HEK293 (cell line): ENCODE measurements around the gene SRR.

Experiments used
- SETDB1 ChIP-seq: IDR thresholded peaks from one replicate; pipeline ENCODE4 v1.6.1; 2017; ENCODE audit warnings: mild to moderate bottlenecking, low read length, moderate library complexity, mixed read lengths; ENCODE audit not compliant: insufficient read length
- SP2 ChIP-seq: fragments of 450-650 bp; formaldehyde crosslinking; IDR thresholded peaks from 2 replicates; pipeline ENCODE4 v1.5.1; 2016; ENCODE audit warnings: missing biosample characterization, missing genetic modification characterization
- TCF7L2 ChIP-seq: IDR thresholded peaks from 2 replicates; pipeline ENCODE4 v1.6.1; 2011; ENCODE audit warnings: low read depth, mild to moderate bottlenecking, inconsistent platforms, low read length, moderate library complexity, borderline replicate concordance
- ZBTB1 ChIP-seq: fragments of 450-650 bp; formaldehyde crosslinking; IDR thresholded peaks from 2 replicates; pipeline ENCODE4 v1.5.1; 2016; ENCODE audit warnings: missing biosample characterization, missing genetic modification characterization
- ZNF24 ChIP-seq: fragments of 450-650 bp; formaldehyde crosslinking; IDR thresholded peaks from 2 replicates; pipeline ENCODE4 v1.5.1; 2016; ENCODE audit warnings: missing biosample characterization, missing genetic modification characterization
- ZNF510 ChIP-seq: fragments of 450-650 bp; formaldehyde crosslinking; IDR thresholded peaks from 2 replicates; pipeline ENCODE4 v1.5.1; 2018; ENCODE audit warnings: mild to moderate bottlenecking, missing genetic modification characterization, missing biosample characterization; ENCODE audit not compliant: insufficient replicate concordance
- TF ChIP-seq, protein P1 (sequence below): fragments of 450-650 bp; formaldehyde crosslinking; IDR thresholded peaks from 2 replicates; pipeline ENCODE4 v1.5.1; 2016; ENCODE audit warnings: missing biosample characterization, missing genetic modification characterization
- TF ChIP-seq, protein P2 (sequence below): fragments of 450-650 bp; formaldehyde crosslinking; IDR thresholded peaks from 2 replicates; pipeline ENCODE4 v1.5.1; 2016; ENCODE audit warnings: missing biosample characterization, missing genetic modification characterization, low read depth
- TF ChIP-seq, protein P3 (sequence below): fragments of 450-650 bp; formaldehyde crosslinking; IDR thresholded peaks from 2 replicates; pipeline ENCODE4 v1.5.1; 2016; ENCODE audit warnings: missing biosample characterization, missing genetic modification characterization
- TF ChIP-seq, protein P4 (sequence below): fragments of 450-650 bp; formaldehyde crosslinking; IDR thresholded peaks from 2 replicates; pipeline ENCODE4 v1.5.1; 2017; ENCODE audit warnings: missing biosample characterization, mild to moderate bottlenecking, missing genetic modification characterization, moderate library complexity
- TF ChIP-seq, protein P5 (sequence below): fragments of 450-650 bp; formaldehyde crosslinking; IDR thresholded peaks from 2 replicates; pipeline ENCODE4 v1.5.1; 2016; ENCODE audit warnings: missing biosample characterization, missing genetic modification characterization
- TF ChIP-seq, protein P6 (sequence below): fragments of 450-650 bp; IDR thresholded peaks from 2 replicates; pipeline ENCODE4 v1.5.1; 2018; ENCODE audit warnings: missing biosample characterization, missing genetic modification characterization
- TF ChIP-seq, protein P7 (sequence below): IDR thresholded peaks from 2 replicates; pipeline ENCODE4 v1.6.1; 2011; ENCODE audit warnings: mild to moderate bottlenecking, low read depth, low read length, borderline replicate concordance

DNA sequence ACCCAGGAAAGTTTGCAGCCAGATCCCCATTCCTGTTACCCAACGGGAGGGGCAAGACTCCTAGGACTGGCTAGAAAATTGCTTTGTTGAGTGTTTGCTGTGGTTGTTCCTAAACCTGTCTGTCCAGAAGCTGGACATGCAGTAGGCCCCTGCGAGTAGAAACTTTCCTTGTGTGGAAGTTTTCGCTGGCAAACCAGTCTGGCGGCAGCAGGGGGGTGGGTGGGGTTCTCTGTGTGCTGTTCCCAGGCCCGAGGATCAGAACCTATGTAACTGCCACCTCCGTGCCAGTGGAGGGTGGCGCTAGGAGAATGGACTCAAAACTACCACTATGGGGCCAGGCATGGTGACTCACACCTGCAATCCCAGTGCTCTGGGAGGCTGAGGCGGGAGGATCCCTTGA is 42.7 kb downstream of the SRR start:
- TF ChIP-seq, protein P1, sequence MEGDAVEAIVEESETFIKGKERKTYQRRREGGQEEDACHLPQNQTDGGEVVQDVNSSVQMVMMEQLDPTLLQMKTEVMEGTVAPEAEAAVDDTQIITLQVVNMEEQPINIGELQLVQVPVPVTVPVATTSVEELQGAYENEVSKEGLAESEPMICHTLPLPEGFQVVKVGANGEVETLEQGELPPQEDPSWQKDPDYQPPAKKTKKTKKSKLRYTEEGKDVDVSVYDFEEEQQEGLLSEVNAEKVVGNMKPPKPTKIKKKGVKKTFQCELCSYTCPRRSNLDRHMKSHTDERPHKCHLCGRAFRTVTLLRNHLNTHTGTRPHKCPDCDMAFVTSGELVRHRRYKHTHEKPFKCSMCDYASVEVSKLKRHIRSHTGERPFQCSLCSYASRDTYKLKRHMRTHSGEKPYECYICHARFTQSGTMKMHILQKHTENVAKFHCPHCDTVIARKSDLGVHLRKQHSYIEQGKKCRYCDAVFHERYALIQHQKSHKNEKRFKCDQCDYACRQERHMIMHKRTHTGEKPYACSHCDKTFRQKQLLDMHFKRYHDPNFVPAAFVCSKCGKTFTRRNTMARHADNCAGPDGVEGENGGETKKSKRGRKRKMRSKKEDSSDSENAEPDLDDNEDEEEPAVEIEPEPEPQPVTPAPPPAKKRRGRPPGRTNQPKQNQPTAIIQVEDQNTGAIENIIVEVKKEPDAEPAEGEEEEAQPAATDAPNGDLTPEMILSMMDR (tag by site-specific recombination) = no peak
- no peak for TF ChIP-seq TCF7L2
- TF ChIP-seq, protein P2, sequence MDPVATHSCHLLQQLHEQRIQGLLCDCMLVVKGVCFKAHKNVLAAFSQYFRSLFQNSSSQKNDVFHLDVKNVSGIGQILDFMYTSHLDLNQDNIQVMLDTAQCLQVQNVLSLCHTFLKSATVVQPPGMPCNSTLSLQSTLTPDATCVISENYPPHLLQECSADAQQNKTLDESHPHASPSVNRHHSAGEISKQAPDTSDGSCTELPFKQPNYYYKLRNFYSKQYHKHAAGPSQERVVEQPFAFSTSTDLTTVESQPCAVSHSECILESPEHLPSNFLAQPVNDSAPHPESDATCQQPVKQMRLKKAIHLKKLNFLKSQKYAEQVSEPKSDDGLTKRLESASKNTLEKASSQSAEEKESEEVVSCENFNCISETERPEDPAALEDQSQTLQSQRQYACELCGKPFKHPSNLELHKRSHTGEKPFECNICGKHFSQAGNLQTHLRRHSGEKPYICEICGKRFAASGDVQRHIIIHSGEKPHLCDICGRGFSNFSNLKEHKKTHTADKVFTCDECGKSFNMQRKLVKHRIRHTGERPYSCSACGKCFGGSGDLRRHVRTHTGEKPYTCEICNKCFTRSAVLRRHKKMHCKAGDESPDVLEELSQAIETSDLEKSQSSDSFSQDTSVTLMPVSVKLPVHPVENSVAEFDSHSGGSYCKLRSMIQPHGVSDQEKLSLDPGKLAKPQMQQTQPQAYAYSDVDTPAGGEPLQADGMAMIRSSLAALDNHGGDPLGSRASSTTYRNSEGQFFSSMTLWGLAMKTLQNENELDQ = no peak
- no peak for TF ChIP-seq ZBTB1 (tag by site-specific recombination)
- no peak for TF ChIP-seq SP2
- TF ChIP-seq, protein P3, sequence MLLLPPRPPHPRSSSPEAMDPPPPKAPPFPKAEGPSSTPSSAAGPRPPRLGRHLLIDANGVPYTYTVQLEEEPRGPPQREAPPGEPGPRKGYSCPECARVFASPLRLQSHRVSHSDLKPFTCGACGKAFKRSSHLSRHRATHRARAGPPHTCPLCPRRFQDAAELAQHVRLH (tag by site-specific recombination) = no peak
- no peak for TF ChIP-seq ZNF510 (tag by site-specific recombination)
- TF ChIP-seq ZNF24 (tag by site-specific recombination) = no peak
- TF ChIP-seq, protein P4, sequence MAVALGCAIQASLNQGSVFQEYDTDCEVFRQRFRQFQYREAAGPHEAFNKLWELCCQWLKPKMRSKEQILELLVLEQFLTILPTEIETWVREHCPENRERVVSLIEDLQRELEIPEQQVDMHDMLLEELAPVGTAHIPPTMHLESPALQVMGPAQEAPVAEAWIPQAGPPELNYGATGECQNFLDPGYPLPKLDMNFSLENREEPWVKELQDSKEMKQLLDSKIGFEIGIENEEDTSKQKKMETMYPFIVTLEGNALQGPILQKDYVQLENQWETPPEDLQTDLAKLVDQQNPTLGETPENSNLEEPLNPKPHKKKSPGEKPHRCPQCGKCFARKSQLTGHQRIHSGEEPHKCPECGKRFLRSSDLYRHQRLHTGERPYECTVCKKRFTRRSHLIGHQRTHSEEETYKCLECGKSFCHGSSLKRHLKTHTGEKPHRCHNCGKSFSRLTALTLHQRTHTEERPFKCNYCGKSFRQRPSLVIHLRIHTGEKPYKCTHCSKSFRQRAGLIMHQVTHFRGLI = no peak
- TF ChIP-seq, protein P5, sequence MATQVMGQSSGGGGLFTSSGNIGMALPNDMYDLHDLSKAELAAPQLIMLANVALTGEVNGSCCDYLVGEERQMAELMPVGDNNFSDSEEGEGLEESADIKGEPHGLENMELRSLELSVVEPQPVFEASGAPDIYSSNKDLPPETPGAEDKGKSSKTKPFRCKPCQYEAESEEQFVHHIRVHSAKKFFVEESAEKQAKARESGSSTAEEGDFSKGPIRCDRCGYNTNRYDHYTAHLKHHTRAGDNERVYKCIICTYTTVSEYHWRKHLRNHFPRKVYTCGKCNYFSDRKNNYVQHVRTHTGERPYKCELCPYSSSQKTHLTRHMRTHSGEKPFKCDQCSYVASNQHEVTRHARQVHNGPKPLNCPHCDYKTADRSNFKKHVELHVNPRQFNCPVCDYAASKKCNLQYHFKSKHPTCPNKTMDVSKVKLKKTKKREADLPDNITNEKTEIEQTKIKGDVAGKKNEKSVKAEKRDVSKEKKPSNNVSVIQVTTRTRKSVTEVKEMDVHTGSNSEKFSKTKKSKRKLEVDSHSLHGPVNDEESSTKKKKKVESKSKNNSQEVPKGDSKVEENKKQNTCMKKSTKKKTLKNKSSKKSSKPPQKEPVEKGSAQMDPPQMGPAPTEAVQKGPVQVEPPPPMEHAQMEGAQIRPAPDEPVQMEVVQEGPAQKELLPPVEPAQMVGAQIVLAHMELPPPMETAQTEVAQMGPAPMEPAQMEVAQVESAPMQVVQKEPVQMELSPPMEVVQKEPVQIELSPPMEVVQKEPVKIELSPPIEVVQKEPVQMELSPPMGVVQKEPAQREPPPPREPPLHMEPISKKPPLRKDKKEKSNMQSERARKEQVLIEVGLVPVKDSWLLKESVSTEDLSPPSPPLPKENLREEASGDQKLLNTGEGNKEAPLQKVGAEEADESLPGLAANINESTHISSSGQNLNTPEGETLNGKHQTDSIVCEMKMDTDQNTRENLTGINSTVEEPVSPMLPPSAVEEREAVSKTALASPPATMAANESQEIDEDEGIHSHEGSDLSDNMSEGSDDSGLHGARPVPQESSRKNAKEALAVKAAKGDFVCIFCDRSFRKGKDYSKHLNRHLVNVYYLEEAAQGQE (tag by site-specific recombination) = no peak
- TF ChIP-seq, protein P6, sequence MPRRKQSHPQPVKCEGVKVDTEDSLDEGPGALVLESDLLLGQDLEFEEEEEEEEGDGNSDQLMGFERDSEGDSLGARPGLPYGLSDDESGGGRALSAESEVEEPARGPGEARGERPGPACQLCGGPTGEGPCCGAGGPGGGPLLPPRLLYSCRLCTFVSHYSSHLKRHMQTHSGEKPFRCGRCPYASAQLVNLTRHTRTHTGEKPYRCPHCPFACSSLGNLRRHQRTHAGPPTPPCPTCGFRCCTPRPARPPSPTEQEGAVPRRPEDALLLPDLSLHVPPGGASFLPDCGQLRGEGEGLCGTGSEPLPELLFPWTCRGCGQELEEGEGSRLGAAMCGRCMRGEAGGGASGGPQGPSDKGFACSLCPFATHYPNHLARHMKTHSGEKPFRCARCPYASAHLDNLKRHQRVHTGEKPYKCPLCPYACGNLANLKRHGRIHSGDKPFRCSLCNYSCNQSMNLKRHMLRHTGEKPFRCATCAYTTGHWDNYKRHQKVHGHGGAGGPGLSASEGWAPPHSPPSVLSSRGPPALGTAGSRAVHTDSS (tag by site-specific recombination) = no peak
- no peak for TF ChIP-seq SETDB1
- TF ChIP-seq, protein P7, sequence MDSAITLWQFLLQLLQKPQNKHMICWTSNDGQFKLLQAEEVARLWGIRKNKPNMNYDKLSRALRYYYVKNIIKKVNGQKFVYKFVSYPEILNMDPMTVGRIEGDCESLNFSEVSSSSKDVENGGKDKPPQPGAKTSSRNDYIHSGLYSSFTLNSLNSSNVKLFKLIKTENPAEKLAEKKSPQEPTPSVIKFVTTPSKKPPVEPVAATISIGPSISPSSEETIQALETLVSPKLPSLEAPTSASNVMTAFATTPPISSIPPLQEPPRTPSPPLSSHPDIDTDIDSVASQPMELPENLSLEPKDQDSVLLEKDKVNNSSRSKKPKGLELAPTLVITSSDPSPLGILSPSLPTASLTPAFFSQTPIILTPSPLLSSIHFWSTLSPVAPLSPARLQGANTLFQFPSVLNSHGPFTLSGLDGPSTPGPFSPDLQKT = no peak
